A549 (cell line): ENCODE data around the gene SHBG. TPM values are rescaled to one million over a fixed set of nuclear protein-coding genes. Genes with fewer than 3 reads are reported as not detected.

ENCODE experiments used
- ATAC-seq, 2 experiments: fragments of 200-7000 bp in 1 of 2; fragments of >200 bp in 1 of 2; cut with Nextera tagmentation in 1 of 2; cut with Tn5 transposase in 1 of 2; 3 replicates each; pipeline versions ENCODE4 v1.8.0 to v1.9.1; 2018 to 2020; ENCODE audit warnings: mild to moderate bottlenecking in 1 of 2, moderate library complexity in 1 of 2
- CTCF ChIA-PET: fragments of 300-600 bp; sonication (Branson Sonifier 250); formaldehyde crosslinking; extraction: SDS; loops from one replicate; lab custom pipeline; 2021; ENCODE audit warnings: antibody characterized with exemption, inconsistent platforms; lab: Yijun Ruan, JAX
- POLR2A ChIA-PET: fragments of 350-600 bp; formaldehyde crosslinking; extraction: SDS; loops from one replicate; lab custom pipeline; 2021; ENCODE audit warnings: antibody characterized with exemption, inconsistent platforms; lab: Yijun Ruan, JAX
- DNase-seq, 2 experiments: peaks; one replicate each; pipeline versions ENCODE4 v3.0.0 to v3.0.0-alpha.2; 2011 to 2016; ENCODE audit warnings: low read depth in 1 of 2, low spot score in 1 of 2
- FAIRE-seq: peaks from 2 replicates; lab custom pipeline; 2011; peaks lifted over from hg19 to GRCh38; lab: Jason Lieb, UNC
- H3K27ac ChIP-seq, 2 experiments: fragments of >200 bp; sonication (Bioruptor Twin); formaldehyde crosslinking; 3 replicates each; pipeline ENCODE4 v1.5.1; 2016 to 2017
- H3K4me1 ChIP-seq: fragments of >200 bp; sonication (Bioruptor Twin); formaldehyde crosslinking; 3 replicates; pipeline ENCODE4 v1.6.1; 2016
- H3K4me2 ChIP-seq: fragments of >200 bp; sonication (Bioruptor Twin); formaldehyde crosslinking; 3 replicates; pipeline ENCODE4 v1.6.1; 2016
- H3K4me3 ChIP-seq: fragments of >200 bp; sonication (Bioruptor Twin); formaldehyde crosslinking; 3 replicates; pipeline ENCODE4 v1.5.1; 2016
- H3K9me3 ChIP-seq: fragments of >200 bp; sonication (Bioruptor Twin); formaldehyde crosslinking; 3 replicates; pipeline ENCODE4 v1.6.1; 2016
- CEBPB ChIP-seq, 2 experiments: fragments of >200 bp in 1 of 2; sonication (Bioruptor Twin) in 1 of 2; formaldehyde crosslinking in 1 of 2; IDR thresholded peaks; 2 replicates each; pipeline ENCODE4 v1.6.1; 2012 to 2016
- CHD2 ChIP-seq: fragments of 150-350 bp; IDR thresholded peaks from 2 replicates; pipeline ENCODE4 v1.6.1; 2014; ENCODE audit warnings: low read length; ENCODE audit not compliant: partially characterized antibody
- E2F6 ChIP-seq: IDR thresholded peaks from 2 replicates; pipeline ENCODE4 v1.6.1; 2012; ENCODE audit warnings: low read depth, borderline replicate concordance
- EHMT2 ChIP-seq: fragments of 200-600 bp; sonication (generic); IDR thresholded peaks from 2 replicates; pipeline ENCODE4 v1.6.1; 2016; ENCODE audit warnings: antibody characterized with exemption, low read depth, mild to moderate bottlenecking, moderate library complexity
- ELK1 ChIP-seq: fragments of 150-350 bp; IDR thresholded peaks from 2 replicates; pipeline ENCODE4 v1.6.1; 2014; ENCODE audit warnings: low read depth, mild to moderate bottlenecking, low read length
- FOSL2 ChIP-seq, 2 experiments: fragments of 450-650 bp in 1 of 2; fragments of >200 bp in 1 of 2; sonication (Bioruptor Twin) in 1 of 2; formaldehyde crosslinking; IDR thresholded peaks; 2 replicates each; pipeline versions ENCODE4 v1.5.0 to v1.6.1; 2016 to 2020; ENCODE audit warnings: mild to moderate bottlenecking in 1 of 2, moderate library complexity in 1 of 2
- JUNB ChIP-seq: fragments of >200 bp; sonication (Bioruptor Twin); formaldehyde crosslinking; IDR thresholded peaks from 2 replicates; pipeline ENCODE4 v1.6.1; 2016
- KDM5A ChIP-seq: fragments of 200-600 bp; sonication (generic); IDR thresholded peaks from 2 replicates; pipeline ENCODE4 v1.6.1; 2016; ENCODE audit warnings: antibody characterized with exemption, mild to moderate bottlenecking
- MAFK ChIP-seq: fragments of 450-650 bp; IDR thresholded peaks from 2 replicates; pipeline ENCODE4 v1.6.1; 2014; ENCODE audit not compliant: partially characterized antibody
- NFE2L2 ChIP-seq: fragments of 150-350 bp; conservative IDR thresholded peaks from 2 replicates; pipeline ENCODE4 v1.6.1; 2014; ENCODE audit warnings: low read length
- NR3C1 ChIP-seq: fragments of >200 bp; sonication (Bioruptor Twin); formaldehyde crosslinking; IDR thresholded peaks from 3 replicates; pipeline ENCODE4 v1.6.1; 2017
- REST ChIP-seq: fragments of 200-600 bp; sonication (generic); IDR thresholded peaks from 2 replicates; pipeline ENCODE4 v1.6.1; 2016; ENCODE audit warnings: antibody characterized with exemption, mild to moderate bottlenecking, moderate library complexity
- SMC3 ChIP-seq: fragments of >200 bp; sonication (Bioruptor Twin); formaldehyde crosslinking; IDR thresholded peaks from 3 replicates; pipeline ENCODE4 v1.6.1; 2018; ENCODE audit warnings: inconsistent platforms
- ZNF302 ChIP-seq: fragments of 250-450 bp; sonication (Bioruptor Pico); IDR thresholded peaks from 2 replicates; pipeline ENCODE4 v1.9.0; 2021; ENCODE audit warnings: inconsistent platforms, mild to moderate bottlenecking, moderate library complexity
- WGBS: methylation state at CpG from one replicate; pipeline ENCODE4 v1.1.6; 2017; ENCODE audit errors: missing lambda C conversion rate; 5-methylcytosine and 5-hydroxymethylcytosine counted together
- polyA plus RNA-seq, 4 experiments: library from polyadenylated mRNA; depleted of rRNA in 3 of 4; stranded (reverse); fragments of >200 nt; fragmentation: RNase III in 1 of 4; extraction: RNeasy Plus Mini Kit Qiagen cat#74134 plus additional on column Dnase treatment in 1 of 4; gene quantifications; 2 replicates in 3 of 4; 3 replicates in 1 of 4; pipeline ENCODE4 v1.2.3, GENCODE V29; 2011 to 2017
- TF ChIP-seq, protein P1 (sequence below): fragments of 250-450 bp; sonication (Bioruptor Pico); IDR thresholded peaks from 2 replicates; pipeline ENCODE4 v1.5.0; 2021; ENCODE audit warnings: mild to moderate bottlenecking, moderate library complexity, borderline replicate concordance
- TF ChIP-seq, protein P2 (sequence below): fragments of >200 bp; sonication (Bioruptor Twin); formaldehyde crosslinking; IDR thresholded peaks from 3 replicates; pipeline ENCODE4 v1.6.1; 2016
- TF ChIP-seq, protein P3 (sequence below): fragments of 250-450 bp; sonication (Bioruptor Pico); IDR thresholded peaks from 2 replicates; pipeline ENCODE4 v1.5.0; 2020; ENCODE audit warnings: low read depth, mild to moderate bottlenecking, moderate library complexity
- TF ChIP-seq, protein P4 (sequence below): fragments of >200 bp; sonication (Bioruptor Twin); formaldehyde crosslinking; IDR thresholded peaks from 3 replicates; pipeline ENCODE4 v1.5.1; 2016

The SHBG gene
- polyA plus RNA-seq, 2 of the 4 experiments (the other 2 are of a cell fraction) = 0.31 to 0.63 TPM

DNA sequence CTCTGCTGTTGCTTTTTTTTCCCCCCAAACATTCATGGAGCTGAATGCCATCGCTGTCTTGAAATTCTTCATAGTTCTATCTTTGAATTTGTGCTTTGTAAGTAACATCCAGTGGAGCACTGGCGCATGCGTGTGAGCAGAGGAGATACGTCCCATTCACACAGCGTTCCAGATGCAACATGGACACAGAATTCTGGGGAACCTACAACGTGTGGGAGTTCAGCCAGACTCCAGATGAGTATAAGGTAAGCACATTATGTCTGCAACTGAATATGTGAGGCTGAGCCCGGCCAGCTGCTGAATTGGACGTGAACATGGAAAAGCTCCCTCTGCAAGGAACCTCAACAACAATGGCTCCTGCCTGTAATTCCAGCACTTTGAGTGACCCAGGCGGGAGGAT lies 16.5 kb downstream of the SHBG start (continued):
- TF ChIP-seq FOSL2 (IDR thresholded peaks at IDR 0.05) (no peak), FOSL2 (CRISPR knock-in tag; IDR thresholded peaks at IDR 0.05) (no peak)
- TF ChIP-seq, protein P1, sequence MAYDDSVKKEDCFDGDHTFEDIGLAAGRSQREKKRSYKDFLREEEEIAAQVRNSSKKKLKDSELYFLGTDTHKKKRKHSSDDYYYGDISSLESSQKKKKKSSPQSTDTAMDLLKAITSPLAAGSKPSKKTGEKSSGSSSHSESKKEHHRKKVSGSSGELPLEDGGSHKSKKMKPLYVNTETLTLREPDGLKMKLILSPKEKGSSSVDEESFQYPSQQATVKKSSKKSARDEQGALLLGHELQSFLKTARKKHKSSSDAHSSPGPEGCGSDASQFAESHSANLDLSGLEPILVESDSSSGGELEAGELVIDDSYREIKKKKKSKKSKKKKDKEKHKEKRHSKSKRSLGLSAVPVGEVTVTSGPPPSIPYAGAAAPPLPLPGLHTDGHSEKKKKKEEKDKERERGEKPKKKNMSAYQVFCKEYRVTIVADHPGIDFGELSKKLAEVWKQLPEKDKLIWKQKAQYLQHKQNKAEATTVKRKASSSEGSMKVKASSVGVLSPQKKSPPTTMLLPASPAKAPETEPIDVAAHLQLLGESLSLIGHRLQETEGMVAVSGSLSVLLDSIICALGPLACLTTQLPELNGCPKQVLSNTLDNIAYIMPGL (CRISPR knock-in tag) = no peak

DNA sequence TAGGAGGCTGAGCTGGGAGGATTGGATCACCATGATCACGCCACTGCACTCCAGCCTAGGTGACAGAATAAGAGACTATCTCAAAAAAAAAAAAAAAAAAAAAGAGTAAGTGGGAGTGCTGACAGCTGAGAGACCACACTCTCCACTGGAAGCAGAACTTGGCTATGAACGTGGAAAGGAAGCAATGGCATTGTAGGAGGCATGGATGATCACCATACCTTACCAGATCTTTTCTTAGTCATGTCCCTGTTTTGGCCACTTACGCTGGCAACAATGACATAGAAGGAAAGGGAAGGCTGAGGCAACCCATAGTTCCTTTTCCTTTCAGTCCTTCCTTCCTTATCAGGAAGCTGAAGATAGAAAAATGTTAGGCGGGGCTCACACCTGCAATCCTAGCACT lies 17.1 kb downstream of the SHBG start:
- CTCF ChIA-PET = interaction anchor here (0.6 to 8.0 kb wide), 7 partner anchors 9 to 115 kb away, joined by 3 to 80 read pairs (median 4); partner anchors contain the start of genes SAT2 and TP53
- TF ChIP-seq, protein P2, sequence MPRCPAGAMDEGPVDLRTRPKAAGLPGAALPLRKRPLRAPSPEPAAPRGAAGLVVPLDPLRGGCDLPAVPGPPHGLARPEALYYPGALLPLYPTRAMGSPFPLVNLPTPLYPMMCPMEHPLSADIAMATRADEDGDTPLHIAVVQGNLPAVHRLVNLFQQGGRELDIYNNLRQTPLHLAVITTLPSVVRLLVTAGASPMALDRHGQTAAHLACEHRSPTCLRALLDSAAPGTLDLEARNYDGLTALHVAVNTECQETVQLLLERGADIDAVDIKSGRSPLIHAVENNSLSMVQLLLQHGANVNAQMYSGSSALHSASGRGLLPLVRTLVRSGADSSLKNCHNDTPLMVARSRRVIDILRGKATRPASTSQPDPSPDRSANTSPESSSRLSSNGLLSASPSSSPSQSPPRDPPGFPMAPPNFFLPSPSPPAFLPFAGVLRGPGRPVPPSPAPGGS = no peak
- TF ChIP-seq CHD2 (no peak), JUNB (no peak), CEBPB (IDR thresholded peaks at IDR 0.05) (no peak), MAFK (no peak), NFE2L2 (no peak), E2F6 (no peak), NR3C1 (no peak), EHMT2 (no peak), ELK1 (no peak), ZNF302 (no peak), FOSL2 (IDR thresholded peaks at IDR 0.05) (no peak), FOSL2 (CRISPR knock-in tag; IDR thresholded peaks at IDR 0.05) (no peak), REST (no peak), SMC3 (no peak), KDM5A (no peak)
- TF ChIP-seq, protein P1 (CRISPR knock-in tag) = no peak
- TF ChIP-seq, protein P3, sequence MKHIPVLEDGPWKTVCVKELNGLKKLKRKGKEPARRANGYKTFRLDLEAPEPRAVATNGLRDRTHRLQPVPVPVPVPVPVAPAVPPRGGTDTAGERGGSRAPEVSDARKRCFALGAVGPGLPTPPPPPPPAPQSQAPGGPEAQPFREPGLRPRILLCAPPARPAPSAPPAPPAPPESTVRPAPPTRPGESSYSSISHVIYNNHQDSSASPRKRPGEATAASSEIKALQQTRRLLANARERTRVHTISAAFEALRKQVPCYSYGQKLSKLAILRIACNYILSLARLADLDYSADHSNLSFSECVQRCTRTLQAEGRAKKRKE = no peak
- TF ChIP-seq, protein P4, sequence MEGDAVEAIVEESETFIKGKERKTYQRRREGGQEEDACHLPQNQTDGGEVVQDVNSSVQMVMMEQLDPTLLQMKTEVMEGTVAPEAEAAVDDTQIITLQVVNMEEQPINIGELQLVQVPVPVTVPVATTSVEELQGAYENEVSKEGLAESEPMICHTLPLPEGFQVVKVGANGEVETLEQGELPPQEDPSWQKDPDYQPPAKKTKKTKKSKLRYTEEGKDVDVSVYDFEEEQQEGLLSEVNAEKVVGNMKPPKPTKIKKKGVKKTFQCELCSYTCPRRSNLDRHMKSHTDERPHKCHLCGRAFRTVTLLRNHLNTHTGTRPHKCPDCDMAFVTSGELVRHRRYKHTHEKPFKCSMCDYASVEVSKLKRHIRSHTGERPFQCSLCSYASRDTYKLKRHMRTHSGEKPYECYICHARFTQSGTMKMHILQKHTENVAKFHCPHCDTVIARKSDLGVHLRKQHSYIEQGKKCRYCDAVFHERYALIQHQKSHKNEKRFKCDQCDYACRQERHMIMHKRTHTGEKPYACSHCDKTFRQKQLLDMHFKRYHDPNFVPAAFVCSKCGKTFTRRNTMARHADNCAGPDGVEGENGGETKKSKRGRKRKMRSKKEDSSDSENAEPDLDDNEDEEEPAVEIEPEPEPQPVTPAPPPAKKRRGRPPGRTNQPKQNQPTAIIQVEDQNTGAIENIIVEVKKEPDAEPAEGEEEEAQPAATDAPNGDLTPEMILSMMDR = no peak

More for the DNA sequence above, 17.1 kb downstream of the SHBG start:
- DNase-seq = no peak
- no peak overlapping the region for H3K4me3 ChIP-seq
- FAIRE-seq = no peak
- no peak overlapping the region for H3K27ac ChIP-seq
- peaks cover 16% of the 10 kb centered on the region; the same call in 1 of the 3 replicates for H3K4me1 ChIP-seq
- 68% methylated on average over 4 of the region's 4 CpGs for WGBS
- POLR2A ChIA-PET = no interaction called here
- no peaks in the 10 kb centered on the region for H3K9me3 ChIP-seq
- no peak overlapping the region for H3K4me2 ChIP-seq
- ATAC-seq = no peak
